ENCODE measurements around the gene RWDD2A. TPM values are rescaled to one million over a fixed set of nuclear protein-coding genes. Genes with fewer than 3 reads are reported as not detected.
A peak's percentile ranks its signal among the peaks of the same experiment; 100 is the strongest.
"Not testable (repeated sequence)": the region's sequence is repeated elsewhere in the genome, so short reads cannot be mapped to it uniquely, and the experiment has no call there.

The RWDD2A gene
- total RNA-seq, 1 donor from 2014 or later = 3.9 TPM

GRCh38 chr6:83188501-83188900 lies 4.7 kb upstream of the RWDD2A start:
- peaks cover 55% of the 10 kb centered on the region for H3K36me3 ChIP-seq
- intact Hi-C loops (cut with DNase I) = no loop called here
- H3K4me3 ChIP-seq = no peak overlapping the region
- H3K27ac ChIP-seq = no peak overlapping the region
- no peak for TF ChIP-seq CTCF (IDR thresholded peaks at IDR 0.05)
- no peak for ATAC-seq
- DNase-seq = no peak
- H3K4me1 ChIP-seq = peaks cover 15% of the 10 kb centered on the region
- H3K9me3 ChIP-seq = no peaks in the 10 kb centered on the region
- H3K27me3 ChIP-seq (ENCODE audit: low read depth) = no peaks in the 10 kb centered on the region

DNA sequence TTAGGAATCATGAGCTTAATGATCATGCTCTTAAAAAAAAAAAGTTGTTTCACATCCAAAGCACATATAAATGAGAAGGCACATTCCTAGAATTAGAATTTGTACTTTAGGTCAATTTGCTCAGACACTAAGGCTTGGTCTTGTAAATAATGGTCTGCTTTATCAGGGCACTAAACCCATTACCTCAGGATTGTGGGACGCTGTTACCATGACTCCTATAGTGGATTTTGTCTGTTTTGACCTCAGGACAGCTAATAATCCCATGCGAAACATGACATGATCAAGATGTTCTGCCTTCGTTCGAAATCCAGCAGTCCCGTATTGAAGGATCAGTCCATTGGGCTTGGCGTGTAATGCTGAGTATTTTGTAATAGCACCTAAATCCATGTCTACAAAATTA lies 2.5 kb upstream of the RWDD2A start:
- no peak overlapping the region for H3K27ac ChIP-seq
- H3K4me1 ChIP-seq = peaks cover 22% of the 10 kb centered on the region
- H3K36me3 ChIP-seq = peaks cover 39% of the 10 kb centered on the region
- no peak for DNase-seq
- no peak for ATAC-seq
- intact Hi-C loops (cut with DNase I) = no loop called here
- no peak overlapping the region for H3K4me3 ChIP-seq
- no peaks in the 10 kb centered on the region for H3K9me3 ChIP-seq
- no peaks in the 10 kb centered on the region for H3K27me3 ChIP-seq (ENCODE audit: low read depth)
- TF ChIP-seq CTCF (IDR thresholded peaks at IDR 0.05) = no peak

DNA sequence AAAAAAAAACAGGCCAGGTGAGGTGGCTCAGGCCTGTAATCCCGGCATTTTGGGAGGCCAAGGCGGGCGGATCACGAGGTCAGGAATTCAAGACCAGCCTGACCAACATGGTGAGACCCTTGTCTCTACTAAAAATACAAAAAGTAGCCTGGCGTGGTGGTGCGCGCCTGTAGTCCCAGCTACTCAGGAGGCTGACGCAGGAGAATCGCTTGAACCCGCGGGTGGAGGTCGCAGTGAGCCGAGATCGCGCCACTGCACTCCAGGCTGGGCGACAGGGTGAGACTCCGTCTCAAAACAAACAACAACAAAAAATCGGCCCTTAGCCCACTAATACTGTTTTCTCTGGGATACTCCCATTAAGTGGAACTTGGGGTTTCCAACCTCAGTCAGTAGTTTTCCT lies 1.2 kb upstream of the RWDD2A start:
- ATAC-seq = not testable (repeated sequence)

GRCh38 chr6:83192456-83192855 lies 701 bp upstream of the RWDD2A start:
- Histone ChIP-seq H3K27me3 (ENCODE audit: low read depth) (no peaks in the 10 kb centered on the region), H3K9me3 (no peaks in the 10 kb centered on the region), H3K4me3 (peak overlapping the region; percentile 99), H3K27ac (peak overlapping the region; percentile 90), H3K36me3 (peaks cover 33% of the 10 kb centered on the region), H3K4me1 (peaks cover 27% of the 10 kb centered on the region)
- DNase-seq (no peak), ATAC-seq (no peak)
- intact Hi-C loops (cut with DNase I) = no loop called here
- TF ChIP-seq CTCF (IDR thresholded peaks at IDR 0.05) = no peak

More for the DNA sequence above, 1.2 kb upstream of the RWDD2A start:
- intact Hi-C loops (cut with DNase I); H3K27me3 ChIP-seq (ENCODE audit: low read depth); H3K9me3 ChIP-seq; DNase-seq: not testable (repeated sequence)
- Histone ChIP-seq H3K27ac (peak overlapping the region; percentile 90), H3K36me3 (peaks cover 33% of the 10 kb centered on the region), H3K4me1 (peaks cover 27% of the 10 kb centered on the region), H3K4me3 (peak overlapping the region; percentile 99)

DNA sequence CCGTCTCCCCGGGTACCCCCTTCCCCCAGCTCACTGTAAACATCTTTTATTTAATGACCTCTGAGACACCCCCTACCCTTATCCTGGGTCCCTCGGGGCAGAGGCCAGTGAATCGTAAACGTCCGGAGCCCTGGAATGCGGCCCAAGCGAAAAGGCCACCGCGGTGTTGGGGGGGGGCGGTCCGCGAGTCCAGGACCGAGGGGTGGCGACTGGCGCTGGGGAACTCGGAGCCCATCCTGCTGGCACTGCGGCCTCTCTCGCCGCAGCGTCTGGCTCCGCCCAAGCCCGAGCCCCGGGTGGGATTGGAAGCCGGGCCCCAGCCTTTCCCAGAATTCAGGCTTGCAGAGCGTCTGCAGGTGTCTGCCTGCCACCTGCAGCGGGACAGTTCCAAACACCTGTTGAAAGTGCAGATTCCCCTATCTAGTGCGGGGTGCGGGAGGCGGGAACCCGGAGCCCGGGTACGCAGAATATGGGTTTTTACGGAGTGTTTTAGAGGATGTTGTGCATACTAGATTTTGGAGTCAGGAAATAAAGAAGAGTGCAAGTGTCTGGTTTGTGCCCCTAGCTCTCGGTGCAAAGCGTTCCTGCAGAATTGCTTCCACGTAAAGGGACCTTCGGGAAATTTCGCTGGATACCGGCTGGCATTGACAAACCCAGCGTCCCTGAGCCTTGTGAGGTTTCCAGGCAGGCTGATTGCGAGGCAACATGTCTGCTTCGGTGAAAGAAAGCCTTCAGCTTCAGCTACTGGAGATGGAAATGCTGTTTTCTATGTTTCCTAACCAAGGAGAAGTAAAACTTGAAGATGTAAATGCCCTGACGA lies 800 bp downstream of the RWDD2A start:
- no peaks in the 10 kb centered on the region for H3K9me3 ChIP-seq
- intact Hi-C loops (cut with DNase I) = no loop called here
- no peaks in the 10 kb centered on the region for H3K27me3 ChIP-seq (ENCODE audit: low read depth)
- TF ChIP-seq CTCF (IDR thresholded peaks at IDR 0.05) = no peak
- peaks cover 27% of the 10 kb centered on the region for H3K4me1 ChIP-seq
- ATAC-seq (peak; percentile 81 to 86), DNase-seq (peak; percentile 66)
- H3K27ac ChIP-seq = peak overlapping the region; percentile 90
- H3K4me3 ChIP-seq = peak overlapping the region; percentile 99
- H3K36me3 ChIP-seq = peaks cover 19% of the 10 kb centered on the region

GRCh38 chr6:83198486-83199172 lies 5.5 kb downstream of the RWDD2A start:
- Histone ChIP-seq H3K27ac (no peak overlapping the region), H3K27me3 (ENCODE audit: low read depth) (no peaks in the 10 kb centered on the region), H3K36me3 (peaks cover 13% of the 10 kb centered on the region), H3K9me3 (no peaks in the 10 kb centered on the region), H3K4me1 (peaks cover 12% of the 10 kb centered on the region), H3K4me3 (no peak overlapping the region)
- ATAC-seq (no peak), DNase-seq (no peak)
- TF ChIP-seq CTCF (IDR thresholded peaks at IDR 0.05) = no peak
- intact Hi-C loops (cut with DNase I) = no loop called here
